Measurements from ENCODE around the gene TCF4. TPM values are rescaled to one million over a fixed set of nuclear protein-coding genes. Genes with fewer than 3 reads are reported as not detected.

TCF4 gene
- total and polyA plus RNA-seq, 2 donors: 12.7 to 36.6 TPM

DNA sequence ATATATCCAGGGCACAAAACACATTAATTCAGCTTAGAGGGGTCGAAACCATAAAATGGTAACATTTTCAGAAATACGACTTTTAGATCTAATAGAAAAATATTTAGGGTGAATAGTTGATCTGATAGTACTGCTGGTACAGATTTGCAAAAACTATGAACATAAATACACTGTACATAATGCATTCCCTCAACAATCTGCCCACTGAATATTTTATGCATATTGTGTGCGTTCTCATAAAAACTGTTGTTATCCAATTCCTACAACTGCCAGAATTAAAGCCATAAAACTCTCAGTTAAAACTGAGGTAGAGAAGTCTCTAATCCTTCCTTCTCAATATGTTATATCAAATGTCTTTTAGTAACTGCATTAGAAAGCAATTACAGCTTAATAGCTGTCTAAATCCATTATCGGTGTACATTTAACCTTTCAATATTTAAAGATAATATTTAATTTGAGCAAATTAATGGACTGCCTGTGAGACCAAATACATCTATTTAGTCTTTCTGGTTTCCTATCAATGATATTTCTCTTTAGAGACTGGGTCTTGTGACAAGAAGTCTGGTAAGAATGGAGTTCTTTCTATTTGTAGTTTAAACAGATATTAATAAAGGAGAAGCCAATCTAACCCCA lies 32.5 kb downstream of the TCF4 start:
- H3K27me3 ChIP-seq (ENCODE audit: control insufficient read depth in 2 of 2, insufficient read depth in 1 of 2, low read length in 1 of 2): no peaks in the 10 kb centered on the region
- H3K9me3 ChIP-seq (ENCODE audit: control insufficient read depth in 2 of 2, insufficient read depth in 1 of 2, low read length in 1 of 2): no peaks in the 10 kb centered on the region
- no peak overlapping the region for H3K4me3 ChIP-seq (ENCODE audit: low read length in 2 of 2)
- H3K27ac ChIP-seq (ENCODE audit: low read depth in 1 of 2, low read length in 1 of 2): no peak overlapping the region
- no peaks in the 10 kb centered on the region for H3K4me1 ChIP-seq (ENCODE audit: control insufficient read depth in 2 of 2, insufficient read depth in 2 of 2, low read length in 2 of 2)
- no peak for DNase-seq (ENCODE audit: low read depth in 6 of 9, low spot score in 9 of 9)
- no peaks in the 10 kb centered on the region for H3K36me3 ChIP-seq (ENCODE audit: control insufficient read depth in 2 of 2, insufficient read depth in 2 of 2, low read length in 1 of 2)
- WGBS: 98% methylated on average over 4 of the region's 4 CpGs

DNA sequence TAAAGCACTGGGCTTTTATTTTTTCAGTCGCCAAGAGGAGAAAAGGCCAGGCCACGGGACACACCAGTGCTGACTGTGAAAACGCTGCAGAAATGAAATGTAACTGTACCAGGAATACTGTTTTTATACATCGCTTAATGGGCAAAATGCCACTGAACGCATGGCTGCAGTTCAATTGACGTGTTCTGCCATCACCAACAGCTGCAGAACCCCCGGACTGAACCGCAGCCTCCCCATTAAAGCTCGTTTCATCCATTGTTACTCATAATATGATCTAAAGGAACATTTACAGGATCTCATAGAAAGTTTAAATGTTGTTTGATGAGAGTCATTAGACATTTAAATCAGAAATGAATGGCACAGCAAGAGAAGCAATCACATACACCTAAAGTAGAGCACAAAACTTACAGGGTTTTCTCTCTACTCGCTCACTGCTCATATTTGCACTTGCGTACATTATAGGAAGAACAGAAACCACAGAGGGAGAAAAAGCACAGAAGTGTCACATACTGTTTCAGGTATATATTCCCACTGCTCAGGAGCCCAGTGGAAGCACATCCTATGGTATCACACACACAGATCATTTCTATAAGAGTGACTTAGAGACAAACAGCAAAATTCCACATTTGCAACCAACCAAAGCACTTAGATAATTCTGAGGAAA lies 35.3 kb downstream of the TCF4 start:
- H3K36me3 ChIP-seq (ENCODE audit: control insufficient read depth in 2 of 2, insufficient read depth in 2 of 2, low read length in 1 of 2): no peaks in the 10 kb centered on the region

DNA sequence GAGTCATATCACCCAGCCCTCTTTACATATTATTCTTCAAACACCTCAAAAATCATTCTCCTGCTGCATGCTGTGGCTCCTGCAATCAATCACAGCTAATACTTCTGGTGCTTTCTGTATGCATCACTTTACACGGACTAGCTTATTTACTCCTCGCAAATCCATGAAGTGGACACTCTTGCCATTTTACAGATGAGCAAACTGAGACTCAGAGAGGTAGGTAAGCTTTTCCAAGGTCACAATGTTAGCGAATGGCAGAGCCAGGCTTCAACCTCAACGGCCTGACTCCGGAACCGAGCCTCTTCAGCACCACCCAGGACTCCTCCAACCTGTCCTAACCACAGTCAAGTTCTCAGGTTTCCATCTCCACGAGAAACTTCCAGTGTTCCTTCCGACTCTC lies 36.8 kb downstream of the TCF4 start:
- Histone ChIP-seq H3K4me3 (ENCODE audit: low read length in 2 of 2) (no peak overlapping the region), H3K27me3 (ENCODE audit: control insufficient read depth in 2 of 2, insufficient read depth in 1 of 2, low read length in 1 of 2) (no peaks in the 10 kb centered on the region), H3K27ac (ENCODE audit: low read depth in 1 of 2, low read length in 1 of 2) (no peak overlapping the region), H3K9me3 (ENCODE audit: control insufficient read depth in 2 of 2, insufficient read depth in 1 of 2, low read length in 1 of 2) (no peaks in the 10 kb centered on the region), H3K4me1 (ENCODE audit: control insufficient read depth in 2 of 2, insufficient read depth in 2 of 2, low read length in 2 of 2) (no peaks in the 10 kb centered on the region), H3K36me3 (ENCODE audit: control insufficient read depth in 2 of 2, insufficient read depth in 2 of 2, low read length in 1 of 2) (no peaks in the 10 kb centered on the region)
- 97% methylated on average over 8 of the region's 8 CpGs for WGBS
- DNase-seq (ENCODE audit: low read depth in 6 of 9, low spot score in 9 of 9): no peak

More for the DNA sequence above, 35.3 kb downstream of the TCF4 start:
- H3K9me3 ChIP-seq (ENCODE audit: control insufficient read depth in 2 of 2, insufficient read depth in 1 of 2, low read length in 1 of 2): no peaks in the 10 kb centered on the region
- no peaks in the 10 kb centered on the region for H3K27me3 ChIP-seq (ENCODE audit: control insufficient read depth in 2 of 2, insufficient read depth in 1 of 2, low read length in 1 of 2)
- no peak overlapping the region for H3K27ac ChIP-seq (ENCODE audit: low read depth in 1 of 2, low read length in 1 of 2)
- WGBS: 87% methylated on average over 11 of the region's 11 CpGs
- DNase-seq (ENCODE audit: low read depth in 6 of 9, low spot score in 9 of 9): no peak
- no peaks in the 10 kb centered on the region for H3K4me1 ChIP-seq (ENCODE audit: control insufficient read depth in 2 of 2, insufficient read depth in 2 of 2, low read length in 2 of 2)
- no peak overlapping the region for H3K4me3 ChIP-seq (ENCODE audit: low read length in 2 of 2)

DNA sequence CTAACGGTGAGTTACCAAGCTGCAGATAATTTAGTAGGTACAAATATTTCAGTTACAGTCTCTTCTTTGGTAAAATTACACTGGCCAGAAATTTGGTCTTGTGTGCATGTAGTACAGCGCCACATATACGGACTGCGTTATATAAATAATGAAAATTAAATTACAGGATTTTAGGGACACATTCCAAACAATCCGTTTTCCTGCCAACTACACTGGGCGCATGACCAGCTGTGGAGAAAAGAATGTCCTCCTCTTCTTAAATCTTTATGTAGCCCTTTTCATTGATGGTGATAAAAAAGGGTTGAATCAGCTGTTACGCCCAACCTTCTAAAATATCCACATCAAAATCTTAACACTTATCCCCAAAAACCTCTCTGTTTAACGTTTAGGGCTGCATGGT lies 37.5 kb downstream of the TCF4 start:
- 96% methylated on average over 8 of the region's 8 CpGs for WGBS

DNA sequence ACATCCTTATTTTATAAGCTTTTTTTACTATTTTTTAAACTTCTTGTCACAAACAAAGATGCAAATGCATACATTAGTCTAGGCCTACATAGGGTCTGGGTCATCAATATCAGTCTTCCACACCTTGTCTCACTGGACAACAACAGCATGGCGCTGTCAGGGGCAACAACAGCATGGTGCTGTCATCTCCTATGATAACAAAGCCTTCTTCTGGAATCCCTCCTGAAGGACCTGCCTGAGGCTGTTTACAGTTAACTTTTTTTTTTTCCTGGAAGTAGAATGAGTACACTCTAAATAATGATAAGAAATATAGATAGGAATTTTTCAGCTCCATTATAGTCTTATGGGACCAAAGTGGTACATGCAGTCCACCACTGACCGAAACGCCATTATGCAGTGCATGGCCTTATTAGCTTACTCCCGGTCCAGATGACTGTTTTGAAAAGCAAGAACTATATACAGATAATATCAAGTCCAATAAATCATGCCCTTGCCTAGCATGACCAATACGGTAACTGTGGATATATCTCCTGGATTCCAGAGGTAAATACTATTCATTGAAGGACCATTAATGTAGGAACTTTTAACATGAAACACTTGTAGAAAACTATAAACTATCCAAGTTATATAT lies 38.4 kb downstream of the TCF4 start:
- Histone ChIP-seq H3K36me3 (ENCODE audit: control insufficient read depth in 2 of 2, insufficient read depth in 2 of 2, low read length in 1 of 2) (no peaks in the 10 kb centered on the region), H3K4me3 (ENCODE audit: low read length in 2 of 2) (no peak overlapping the region), H3K27me3 (ENCODE audit: control insufficient read depth in 2 of 2, insufficient read depth in 1 of 2, low read length in 1 of 2) (no peaks in the 10 kb centered on the region), H3K4me1 (ENCODE audit: control insufficient read depth in 2 of 2, insufficient read depth in 2 of 2, low read length in 2 of 2) (no peaks in the 10 kb centered on the region), H3K27ac (ENCODE audit: low read depth in 1 of 2, low read length in 1 of 2) (no peak overlapping the region), H3K9me3 (ENCODE audit: control insufficient read depth in 2 of 2, insufficient read depth in 1 of 2, low read length in 1 of 2) (no peaks in the 10 kb centered on the region)
- WGBS: 98% methylated on average over 5 of the region's 5 CpGs
- no peak for DNase-seq (ENCODE audit: low read depth in 6 of 9, low spot score in 9 of 9)

More for the DNA sequence above, 37.5 kb downstream of the TCF4 start:
- Histone ChIP-seq H3K27ac (ENCODE audit: low read depth in 1 of 2, low read length in 1 of 2) (no peak overlapping the region), H3K36me3 (ENCODE audit: control insufficient read depth in 2 of 2, insufficient read depth in 2 of 2, low read length in 1 of 2) (no peaks in the 10 kb centered on the region), H3K9me3 (ENCODE audit: control insufficient read depth in 2 of 2, insufficient read depth in 1 of 2, low read length in 1 of 2) (no peaks in the 10 kb centered on the region), H3K27me3 (ENCODE audit: control insufficient read depth in 2 of 2, insufficient read depth in 1 of 2, low read length in 1 of 2) (no peaks in the 10 kb centered on the region), H3K4me3 (ENCODE audit: low read length in 2 of 2) (no peak overlapping the region), H3K4me1 (ENCODE audit: control insufficient read depth in 2 of 2, insufficient read depth in 2 of 2, low read length in 2 of 2) (no peaks in the 10 kb centered on the region)
- DNase-seq (ENCODE audit: low read depth in 6 of 9, low spot score in 9 of 9): no peak

DNA sequence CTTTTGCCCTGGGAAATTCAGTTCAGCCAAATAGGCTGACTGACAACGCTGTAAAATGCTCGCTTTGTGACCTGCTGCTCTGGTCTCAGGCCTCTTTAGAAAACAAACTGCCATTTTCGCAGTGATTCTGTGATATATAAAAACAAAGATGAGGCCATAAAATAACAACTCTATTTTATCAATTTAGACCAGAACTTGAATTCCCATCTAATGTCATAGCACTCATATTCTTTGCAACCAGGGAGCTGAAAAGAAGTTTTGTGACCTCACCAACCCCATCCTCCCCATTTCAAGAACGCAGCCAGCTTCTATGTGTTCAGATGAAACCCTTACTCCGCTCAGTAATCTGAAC lies 40.3 kb downstream of the TCF4 start:
- Histone ChIP-seq H3K27ac (ENCODE audit: low read depth in 1 of 2, low read length in 1 of 2) (no peak overlapping the region), H3K27me3 (ENCODE audit: control insufficient read depth in 2 of 2, insufficient read depth in 1 of 2, low read length in 1 of 2) (no peaks in the 10 kb centered on the region), H3K36me3 (ENCODE audit: control insufficient read depth in 2 of 2, insufficient read depth in 2 of 2, low read length in 1 of 2) (no peaks in the 10 kb centered on the region), H3K4me3 (ENCODE audit: low read length in 2 of 2) (no peak overlapping the region), H3K9me3 (ENCODE audit: control insufficient read depth in 2 of 2, insufficient read depth in 1 of 2, low read length in 1 of 2) (no peaks in the 10 kb centered on the region), H3K4me1 (ENCODE audit: control insufficient read depth in 2 of 2, insufficient read depth in 2 of 2, low read length in 2 of 2) (no peaks in the 10 kb centered on the region)
- DNase-seq (ENCODE audit: low read depth in 6 of 9, low spot score in 9 of 9): no peak
- 87% methylated on average over 5 of the region's 5 CpGs for WGBS

DNA sequence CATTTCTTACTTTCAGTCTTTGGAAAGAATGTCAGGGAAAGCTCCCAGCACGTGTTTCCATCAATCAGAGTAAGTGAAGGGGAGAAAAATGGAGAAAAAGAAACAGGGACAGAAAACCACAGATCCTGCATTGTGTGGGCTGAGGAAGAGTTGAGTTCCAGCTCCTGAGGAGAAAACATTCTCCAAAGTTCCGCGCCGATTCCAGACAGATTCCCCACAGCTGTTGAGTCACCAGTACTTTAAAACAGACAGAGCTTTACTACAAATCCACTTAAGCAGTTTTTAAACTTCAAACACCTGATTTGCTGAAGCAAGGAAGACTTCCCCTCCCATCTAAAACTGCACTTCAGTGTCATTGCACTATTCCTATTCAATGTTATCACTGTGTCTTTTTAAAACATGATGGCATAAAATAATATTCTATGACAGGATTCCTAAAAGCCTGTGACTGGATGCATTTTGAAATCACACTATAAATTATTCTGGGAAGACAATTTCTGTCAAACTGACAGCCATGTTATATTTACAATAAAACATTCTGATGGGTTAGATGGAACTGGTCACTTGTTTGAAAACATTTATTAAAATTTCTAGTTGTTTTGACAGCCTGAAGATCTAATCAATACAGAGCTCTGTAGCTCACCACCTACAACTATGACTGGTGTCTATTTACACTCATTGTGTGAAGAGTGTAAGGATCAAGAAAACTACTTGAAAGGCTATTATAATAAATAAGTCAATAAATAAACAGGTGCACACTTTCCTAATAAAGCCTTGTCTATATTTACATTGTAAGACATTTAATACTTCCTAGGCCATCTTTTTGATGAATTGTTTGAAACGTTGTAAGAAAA lies 40.9 kb downstream of the TCF4 start:
- Histone ChIP-seq H3K4me3 (ENCODE audit: low read length in 2 of 2) (no peak overlapping the region), H3K27ac (ENCODE audit: low read depth in 1 of 2, low read length in 1 of 2) (no peak overlapping the region), H3K27me3 (ENCODE audit: control insufficient read depth in 2 of 2, insufficient read depth in 1 of 2, low read length in 1 of 2) (no peaks in the 10 kb centered on the region), H3K36me3 (ENCODE audit: control insufficient read depth in 2 of 2, insufficient read depth in 2 of 2, low read length in 1 of 2) (no peaks in the 10 kb centered on the region), H3K9me3 (ENCODE audit: control insufficient read depth in 2 of 2, insufficient read depth in 1 of 2, low read length in 1 of 2) (no peaks in the 10 kb centered on the region), H3K4me1 (ENCODE audit: control insufficient read depth in 2 of 2, insufficient read depth in 2 of 2, low read length in 2 of 2) (no peaks in the 10 kb centered on the region)
- DNase-seq (ENCODE audit: low read depth in 6 of 9, low spot score in 9 of 9): peak in 1 of 9 donors; percentile 5
- 84% methylated on average over 5 of the region's 5 CpGs for WGBS

DNA sequence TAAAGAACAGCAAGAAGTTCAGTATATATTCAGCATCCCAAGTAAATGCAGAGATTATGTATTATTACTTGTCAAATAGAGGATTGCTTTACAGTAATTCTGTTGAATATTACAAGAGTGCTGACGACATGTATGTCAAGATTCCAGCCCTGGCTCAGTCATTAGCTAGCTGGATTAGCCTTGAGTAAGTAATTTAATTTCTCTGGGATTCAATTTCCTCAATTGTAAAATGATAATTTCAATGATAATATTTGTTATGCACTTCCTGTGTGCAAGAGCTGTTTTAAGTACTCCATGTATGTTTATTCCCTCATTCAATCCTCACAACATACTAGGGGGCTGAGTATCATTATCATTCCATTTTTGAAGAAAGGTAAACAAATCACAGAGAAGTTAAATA lies 44.0 kb downstream of the TCF4 start:
- Histone ChIP-seq H3K36me3 (ENCODE audit: control insufficient read depth in 2 of 2, insufficient read depth in 2 of 2, low read length in 1 of 2) (no peaks in the 10 kb centered on the region), H3K4me3 (ENCODE audit: low read length in 2 of 2) (no peak overlapping the region), H3K27me3 (ENCODE audit: control insufficient read depth in 2 of 2, insufficient read depth in 1 of 2, low read length in 1 of 2) (no peaks in the 10 kb centered on the region), H3K9me3 (ENCODE audit: control insufficient read depth in 2 of 2, insufficient read depth in 1 of 2, low read length in 1 of 2) (no peaks in the 10 kb centered on the region), H3K27ac (ENCODE audit: low read depth in 1 of 2, low read length in 1 of 2) (no peak overlapping the region), H3K4me1 (ENCODE audit: control insufficient read depth in 2 of 2, insufficient read depth in 2 of 2, low read length in 2 of 2) (no peaks in the 10 kb centered on the region)
- DNase-seq (ENCODE audit: low read depth in 6 of 9, low spot score in 9 of 9): no peak
- WGBS: 96% methylated on average over 1 of the region's 1 CpG

Measured in thymus (tissue), 11 donors.